Activated CD4-positive, alpha-beta T cell treated with anti-CD3 and anti-CD28 coated beads, Interleukin-2, amount 50 U/mL, for 16 hours (primary cell): ENCODE results near the gene NPHP4.
"Not testable (repeated sequence)": the region's sequence is repeated elsewhere in the genome, so short reads cannot be mapped to it uniquely, and the experiment has no call there.

Experiments used
- DNase-seq: peaks from one replicate; pipeline ENCODE4 v3.0.0-alpha.2; 2020

NPHP4 gene

DNA sequence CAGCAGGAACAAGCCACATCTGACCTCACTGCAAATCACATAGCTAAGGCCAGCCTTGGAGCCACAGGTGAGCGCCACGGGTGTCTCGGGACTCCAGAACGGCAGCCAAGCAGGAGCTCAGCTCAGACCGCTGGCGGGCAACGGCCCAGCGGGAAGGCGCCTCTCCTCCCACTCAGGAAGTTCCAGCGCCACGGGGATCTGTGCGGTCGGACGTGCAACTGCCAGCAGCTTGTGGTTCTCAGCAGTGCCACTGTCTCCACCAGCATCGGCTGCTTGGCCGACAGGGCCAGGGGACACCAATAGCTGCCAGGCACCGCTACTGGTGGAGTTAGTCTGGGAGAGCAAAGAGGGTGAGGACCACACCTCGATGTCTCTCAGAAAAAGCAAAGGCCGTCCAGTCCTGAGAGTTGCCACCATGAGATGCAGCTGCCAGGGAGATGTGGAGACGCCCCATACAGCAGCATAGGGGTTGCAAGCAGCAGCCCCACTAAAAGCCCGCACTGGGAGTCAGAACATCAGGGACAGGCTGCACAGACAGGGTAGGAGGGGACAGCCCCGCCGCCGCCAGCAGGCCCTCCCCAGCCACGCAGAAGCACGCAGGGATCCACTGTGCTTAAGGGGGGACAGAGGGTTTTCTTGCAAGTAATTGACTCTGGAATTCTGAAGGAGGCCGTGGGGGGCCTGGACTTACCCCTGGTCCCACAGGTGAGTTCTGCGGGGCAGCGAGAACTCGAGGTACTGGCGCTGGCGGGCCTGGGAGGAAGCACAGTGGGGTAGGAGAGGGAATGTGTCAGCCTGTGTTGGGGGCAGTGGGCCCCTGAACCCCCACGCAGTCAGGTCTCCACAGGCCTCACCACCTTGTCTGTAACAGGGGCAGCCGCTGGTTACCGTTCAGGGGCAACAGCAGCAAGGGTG, 83.5 kb downstream of the NPHP4 start:
- no peak for DNase-seq

DNA sequence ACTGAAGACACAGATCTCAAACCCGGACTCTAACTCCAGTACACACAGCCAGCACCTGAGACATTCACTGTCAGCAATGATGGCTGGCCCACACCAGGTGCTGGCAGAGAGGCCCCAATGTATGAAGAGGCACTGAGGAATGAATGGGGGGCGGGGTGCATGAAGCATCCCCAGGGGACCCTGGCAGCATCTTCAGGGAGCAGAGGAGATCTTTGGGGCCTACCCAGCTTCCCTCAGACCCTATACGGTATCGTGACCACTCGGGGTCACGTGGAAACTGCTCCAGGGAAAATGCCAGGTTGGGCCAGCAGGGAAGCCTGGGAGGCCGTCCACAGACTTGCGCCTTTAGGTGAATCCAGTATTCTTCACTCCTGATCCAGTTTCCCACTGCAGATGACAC, 84.3 kb downstream of the NPHP4 start:
- no peak for DNase-seq

DNA sequence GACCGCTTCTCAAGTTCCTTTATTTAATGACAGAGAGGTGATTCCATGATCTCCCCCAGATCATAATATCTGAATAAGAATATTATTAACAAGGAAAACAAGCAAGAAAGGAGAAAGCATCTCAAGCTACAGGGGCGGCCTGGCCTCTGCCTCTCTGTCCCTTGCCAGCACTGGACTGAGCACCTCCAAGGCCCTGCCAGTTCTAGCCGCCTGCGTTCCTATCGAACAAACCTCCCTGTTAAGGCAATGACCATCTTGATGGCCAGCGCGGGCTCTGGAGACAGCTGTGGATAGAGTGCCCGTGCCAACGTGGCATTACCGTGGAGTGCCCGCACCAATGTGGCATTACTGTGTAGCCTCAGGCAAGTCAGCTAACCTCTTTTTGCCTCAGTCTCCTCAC, 84.8 kb downstream of the NPHP4 start:
- DNase-seq = no peak

DNA sequence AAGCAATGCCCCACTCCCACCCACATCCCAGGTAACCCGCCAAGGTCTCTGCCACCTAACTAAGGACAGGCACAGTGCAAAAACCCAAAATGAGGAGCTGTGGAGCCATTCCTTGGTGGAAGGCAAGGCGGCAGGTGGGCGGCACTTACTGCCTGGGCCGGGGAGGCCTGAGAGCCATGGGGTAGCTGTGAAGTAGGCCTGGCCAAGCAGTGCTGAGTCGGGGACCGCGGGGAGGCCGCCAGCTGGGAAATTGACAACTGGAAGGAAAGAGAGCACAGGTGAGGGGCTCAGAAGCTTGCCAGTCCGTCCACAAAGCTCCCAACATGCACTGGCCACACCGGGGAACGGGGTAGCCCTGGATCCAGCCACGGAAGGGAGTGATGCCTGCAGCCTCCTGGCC, 85.3 kb downstream of the NPHP4 start:
- no peak for DNase-seq

DNA sequence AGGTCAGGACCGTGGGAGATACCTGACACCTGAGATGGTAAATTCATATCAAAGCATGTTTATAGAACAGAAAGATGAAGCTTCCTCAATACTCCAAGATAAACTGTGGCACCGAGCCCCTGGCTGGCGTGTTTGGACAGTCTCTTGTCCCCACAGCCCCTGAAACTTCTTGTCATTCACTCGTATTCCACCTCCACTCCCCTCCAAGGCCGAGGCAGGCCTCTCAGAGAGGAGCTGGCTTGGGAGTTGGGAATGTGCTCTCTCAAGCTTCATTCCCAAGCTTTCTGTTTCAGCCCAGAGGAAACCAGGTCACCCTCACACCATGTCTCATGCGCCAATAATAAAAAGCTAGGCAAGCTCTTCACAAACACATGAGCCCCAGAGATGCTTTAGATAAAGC, 86.1 kb downstream of the NPHP4 start:
- no peak for DNase-seq

DNA sequence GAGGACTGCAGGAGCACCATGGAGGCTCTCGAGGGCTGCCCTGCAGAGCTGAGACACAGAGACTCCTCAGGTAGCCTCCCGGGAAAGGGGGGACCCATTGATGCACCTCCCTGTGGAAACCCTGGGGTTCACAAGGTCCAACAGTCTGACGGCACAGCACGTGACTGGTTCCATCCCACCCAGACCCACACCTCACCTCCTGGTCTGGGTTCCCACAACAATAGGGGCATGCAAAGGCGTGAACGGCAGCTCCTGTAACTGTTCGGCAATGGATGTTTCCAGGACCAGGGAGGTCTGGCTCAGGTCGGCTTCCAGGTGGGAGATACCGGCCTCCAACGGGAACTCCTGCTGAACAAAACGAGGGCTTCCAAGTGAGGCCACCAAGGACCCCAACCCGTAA, 86.8 kb downstream of the NPHP4 start:
- DNase-seq = no peak

DNA sequence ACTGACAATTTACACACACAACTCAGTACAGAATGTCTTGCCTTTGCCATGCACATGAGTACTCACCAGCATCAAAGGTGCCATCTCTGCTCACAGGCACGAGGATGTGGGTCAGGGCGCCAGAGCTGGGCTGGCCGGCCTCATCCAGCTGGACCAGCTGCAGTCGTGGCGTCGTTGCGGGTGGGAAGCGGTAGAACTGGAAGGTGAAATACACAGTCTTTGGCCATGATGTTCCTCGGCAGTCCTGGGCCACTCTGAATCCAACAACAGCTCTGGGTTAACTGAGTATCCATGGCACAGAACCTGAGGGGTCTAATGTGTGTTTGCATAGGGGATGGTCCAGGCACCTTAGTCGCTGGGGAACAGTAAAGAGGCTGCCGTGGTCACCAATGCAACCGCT, 87.7 kb downstream of the NPHP4 start:
- no peak for DNase-seq

DNA sequence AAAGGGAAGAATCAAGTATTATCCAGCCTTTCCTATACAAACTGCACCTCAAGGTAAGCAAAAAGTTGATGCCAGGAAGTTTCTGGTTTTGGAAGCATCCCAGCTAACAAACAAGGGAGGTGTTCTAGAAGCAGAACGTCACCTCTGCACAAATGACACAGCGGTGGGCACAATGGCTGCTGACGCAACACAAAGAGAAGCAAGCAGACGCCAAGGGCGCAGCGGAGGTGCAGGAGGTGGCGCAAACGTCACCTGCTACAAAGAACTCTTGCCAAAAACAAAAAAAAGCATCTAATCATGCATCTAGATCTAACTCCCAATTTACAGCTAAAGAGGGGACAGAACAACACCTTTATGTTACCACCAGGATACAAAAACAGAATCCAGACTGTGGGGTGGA, 88.5 kb downstream of the NPHP4 start:
- DNase-seq = no peak

DNA sequence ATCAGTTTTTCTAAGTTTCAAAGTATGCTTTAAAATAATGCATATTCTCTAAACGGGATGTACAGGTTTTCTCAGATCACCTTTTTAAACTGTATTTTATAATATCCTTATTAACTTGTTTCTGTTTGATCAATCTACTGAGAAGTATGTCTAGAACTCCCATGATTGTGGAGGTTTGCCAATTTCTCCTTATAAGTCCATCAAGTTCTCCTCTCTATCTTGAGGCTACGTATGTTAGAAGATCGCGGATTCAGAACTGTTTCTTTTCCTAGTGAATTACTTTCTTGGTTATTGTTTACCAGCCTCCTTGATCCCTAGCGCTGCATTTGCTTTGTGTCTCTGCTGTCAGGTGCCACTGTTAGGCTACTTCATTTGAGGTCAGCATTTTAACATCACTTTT, 89.2 kb downstream of the NPHP4 start:
- no peak for DNase-seq

DNA sequence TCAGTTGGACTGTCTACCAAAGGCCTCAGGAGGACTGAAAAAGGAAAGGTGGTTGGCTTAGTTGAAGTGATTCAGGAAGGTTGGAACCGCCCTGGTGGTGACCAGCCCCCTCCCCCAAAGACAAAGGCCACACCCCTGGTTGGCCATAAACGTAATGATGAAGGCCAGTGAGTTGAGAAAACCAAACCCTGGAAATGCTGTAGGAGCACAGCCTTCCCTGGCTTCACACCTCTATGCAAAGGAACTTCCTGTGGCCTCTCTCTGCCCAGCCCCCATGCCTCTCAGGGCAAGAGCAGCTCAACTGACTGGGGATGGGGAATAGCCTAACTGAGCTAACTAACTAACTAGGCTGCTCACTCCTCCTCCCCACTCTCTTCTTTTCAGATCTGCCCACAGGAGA, 90.4 kb downstream of the NPHP4 start:
- no peak for DNase-seq

DNA sequence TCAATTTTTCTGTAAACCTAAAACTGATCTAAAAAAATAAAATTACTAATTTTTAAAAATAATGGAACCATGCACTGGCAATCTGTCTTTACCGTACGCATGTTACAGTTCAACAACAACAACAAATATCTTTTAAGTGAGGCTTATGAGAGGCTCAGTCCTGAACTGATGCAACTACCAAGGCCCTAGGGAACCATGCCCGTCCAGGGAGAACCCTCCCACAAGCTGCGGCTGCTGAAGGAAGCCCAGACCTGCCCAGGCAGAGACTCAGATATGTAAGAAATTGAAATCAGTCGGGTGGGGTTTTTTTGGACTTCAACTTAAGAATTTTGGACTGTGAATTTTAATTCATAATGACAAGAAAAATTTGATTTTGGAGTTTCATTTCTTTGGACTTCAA, 91.1 kb downstream of the NPHP4 start:
- DNase-seq = no peak

DNA sequence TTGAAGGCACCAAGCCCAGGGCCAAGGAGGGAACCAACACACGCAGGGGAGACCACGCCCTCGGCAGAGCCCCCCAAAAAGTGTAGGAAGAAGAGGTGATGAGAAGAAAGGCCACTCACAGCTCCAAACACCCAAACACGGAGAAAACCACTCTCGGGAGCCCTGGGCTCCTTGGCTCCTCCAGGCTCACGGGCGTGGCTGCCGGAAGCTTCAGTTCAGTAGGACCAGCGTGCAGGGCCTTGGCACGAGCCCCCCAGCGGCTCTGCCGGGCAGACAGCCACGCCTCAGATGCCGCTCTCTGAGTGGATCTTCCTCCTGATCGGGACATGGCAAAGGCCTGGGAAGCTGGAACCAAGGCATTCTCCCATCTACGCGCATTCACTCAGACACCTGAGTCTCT, 94.0 kb downstream of the NPHP4 start:
- DNase-seq = no peak

DNA sequence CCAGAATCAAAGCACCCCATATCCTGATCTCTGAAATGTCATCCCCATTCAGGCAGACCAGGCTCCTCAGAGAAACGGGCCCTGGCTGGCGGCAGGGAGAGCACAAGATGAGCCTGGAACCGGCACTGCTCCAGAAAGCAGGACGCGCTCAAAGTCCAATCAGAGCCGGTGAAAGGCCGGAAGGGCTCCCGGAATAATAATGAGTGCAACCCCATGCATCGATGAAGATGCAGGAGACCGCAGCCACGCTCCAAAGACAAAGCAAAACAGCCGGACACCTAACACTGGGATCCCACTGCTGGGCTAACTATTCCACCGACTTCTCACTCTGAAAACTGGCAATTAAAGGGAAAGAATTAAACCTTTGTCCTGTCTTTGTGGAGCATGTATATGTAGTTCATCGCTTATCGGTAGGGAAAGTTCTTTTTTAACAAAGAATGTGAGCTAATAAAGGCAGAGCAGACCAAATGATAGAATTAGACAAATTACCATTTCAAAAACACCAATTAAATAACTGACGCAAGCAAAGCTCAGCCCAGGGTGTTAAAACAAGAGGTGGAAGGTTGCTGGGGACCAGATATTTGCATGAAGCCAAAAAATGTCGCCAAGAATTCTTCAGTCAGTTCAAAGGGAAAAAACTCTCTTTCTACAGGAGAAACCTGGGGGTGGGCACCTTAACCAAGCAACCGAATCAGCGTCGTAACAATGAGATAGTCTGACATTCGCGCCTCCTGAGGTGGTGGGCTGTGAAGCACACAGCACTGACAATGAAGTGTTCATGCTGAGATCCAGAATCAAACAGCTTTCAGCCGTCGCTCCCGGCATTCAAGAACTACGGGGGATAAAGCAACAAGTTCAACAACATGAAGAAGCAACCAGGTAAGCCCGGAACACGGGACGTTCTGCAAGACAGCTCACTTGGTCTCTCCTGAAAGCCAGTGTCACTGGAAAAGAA, 95.2 kb downstream of the NPHP4 start:
- DNase-seq = no peak

DNA sequence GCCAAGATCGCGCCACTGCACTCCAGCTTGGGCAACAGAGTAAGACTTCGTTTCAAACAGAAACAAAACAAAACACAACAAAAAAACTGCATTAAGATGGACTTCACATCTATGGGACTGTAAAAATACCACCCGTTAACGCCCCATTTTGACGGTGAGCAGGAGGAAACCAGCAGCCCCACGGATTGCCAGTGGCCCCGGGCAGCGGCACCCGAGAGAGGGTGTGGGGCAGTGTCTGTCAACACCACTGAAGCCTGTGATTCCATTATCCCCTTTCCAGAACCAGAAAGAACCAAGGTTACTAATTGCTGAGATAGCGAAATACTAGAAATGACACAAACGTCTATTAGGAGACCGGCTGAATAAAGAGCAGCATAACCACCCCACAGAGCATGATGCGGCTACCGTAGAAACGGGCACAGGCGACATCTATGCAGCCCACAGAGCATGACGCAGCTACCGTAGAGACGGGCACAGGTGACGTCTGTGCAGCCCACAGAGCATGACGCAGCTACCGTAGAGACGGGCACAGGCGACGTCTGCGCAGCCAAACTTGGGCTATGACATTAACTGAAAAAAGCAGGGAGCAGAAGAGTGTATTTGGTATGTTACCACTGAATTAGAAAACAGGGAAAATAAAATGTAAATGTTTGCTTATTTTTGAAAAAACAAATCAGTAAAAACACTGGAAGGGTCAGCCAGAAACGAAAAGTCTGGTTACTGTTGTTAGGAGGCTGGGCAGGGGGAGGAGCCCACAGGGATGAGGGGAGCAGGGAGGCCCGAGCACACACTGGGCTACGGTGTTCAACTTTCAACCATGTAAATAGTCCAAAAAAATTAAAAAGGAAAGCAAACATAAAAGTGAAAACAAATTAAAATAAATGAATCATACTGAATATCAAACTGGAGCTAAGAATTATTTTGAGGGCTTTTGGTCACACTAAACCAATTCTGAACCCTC, 96.5 kb downstream of the NPHP4 start:
- DNase-seq = no peak

DNA sequence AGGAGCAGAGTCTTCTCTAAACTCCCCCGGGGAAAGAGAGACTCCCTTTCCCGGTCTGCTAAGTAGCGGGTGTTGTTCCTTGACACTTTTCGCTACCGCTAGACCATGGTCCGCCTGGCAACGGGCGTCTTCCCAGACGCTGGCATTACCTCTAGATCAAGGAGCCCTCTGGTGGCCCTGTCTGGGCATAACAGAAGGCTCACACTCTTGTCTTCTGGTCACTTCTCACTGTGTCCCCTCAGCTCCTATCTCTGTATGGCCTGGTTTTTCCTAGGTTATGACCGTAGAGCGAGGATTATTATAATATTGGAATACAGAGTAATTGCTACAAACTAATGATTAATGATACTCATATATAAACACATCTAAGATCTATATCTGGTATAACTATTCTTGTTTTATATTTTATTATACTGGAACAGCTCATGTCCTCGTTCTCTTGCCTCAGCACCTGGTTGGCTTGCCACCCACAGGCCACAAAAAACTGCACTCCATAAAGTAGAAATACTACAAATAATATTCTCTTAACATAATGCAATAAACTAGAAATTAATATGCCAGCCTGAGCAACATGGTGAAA, 98.4 kb downstream of the NPHP4 start:
- not testable (repeated sequence) for DNase-seq

DNA sequence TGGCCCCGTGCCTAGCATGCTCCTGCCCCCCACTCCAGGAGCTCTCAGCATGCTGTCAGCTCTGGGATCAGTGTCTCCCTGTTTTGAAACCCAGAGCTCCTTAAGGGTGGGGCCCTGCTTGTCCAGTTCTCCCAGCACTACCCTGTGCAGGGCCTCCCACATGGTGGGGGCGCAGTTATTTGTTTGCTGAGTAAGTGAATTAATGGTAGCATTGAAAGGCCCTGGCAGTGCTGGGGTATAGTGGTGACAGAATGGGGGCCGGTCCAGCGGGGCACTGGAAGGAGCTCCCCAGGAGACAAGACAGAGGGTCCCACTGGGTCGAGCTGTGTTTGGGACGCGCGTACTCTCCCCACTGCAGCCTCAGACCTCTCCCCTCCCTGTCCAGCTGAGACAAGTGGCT, 99.9 kb downstream of the NPHP4 start:
- no peak for DNase-seq

DNA sequence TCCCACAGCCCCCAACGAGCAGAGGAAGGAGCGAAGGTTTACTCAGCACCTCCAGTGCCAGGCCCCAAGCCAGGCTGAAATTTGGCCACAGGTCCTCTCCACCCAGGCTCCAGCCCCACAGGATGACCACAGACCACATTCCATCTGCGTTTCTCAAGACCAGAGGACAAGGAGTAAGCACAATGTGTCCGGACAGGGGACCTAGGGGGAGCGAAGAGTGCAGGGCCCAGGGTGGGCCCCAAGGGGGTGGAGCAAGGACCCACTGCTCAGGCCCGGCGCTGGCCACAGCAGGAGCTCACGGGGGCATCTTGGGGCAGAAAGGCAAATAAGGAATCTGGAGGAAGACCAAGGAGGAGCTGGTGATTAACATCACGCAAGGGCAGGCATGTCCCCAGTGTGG, 100.5 kb downstream of the NPHP4 start:
- no peak for DNase-seq

DNA sequence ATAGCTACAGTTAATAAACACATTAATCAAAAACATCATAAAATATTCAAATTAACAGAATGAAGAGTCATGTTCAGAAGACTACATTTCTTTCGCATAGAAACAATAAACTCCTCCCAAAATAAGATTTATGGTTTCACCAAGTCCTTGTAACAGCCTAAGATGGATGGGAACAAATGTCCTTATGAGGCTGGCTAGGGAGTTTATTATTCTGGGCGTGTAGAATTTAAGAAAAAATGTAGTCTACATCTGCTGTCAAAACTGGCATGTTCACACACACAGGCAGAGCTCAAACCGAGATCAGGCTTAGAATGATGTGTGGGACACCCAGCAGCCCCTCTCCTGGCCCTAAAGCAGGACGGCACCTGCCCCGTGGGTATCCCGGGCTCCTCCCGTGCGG, 101.1 kb downstream of the NPHP4 start:
- no peak for DNase-seq

DNA sequence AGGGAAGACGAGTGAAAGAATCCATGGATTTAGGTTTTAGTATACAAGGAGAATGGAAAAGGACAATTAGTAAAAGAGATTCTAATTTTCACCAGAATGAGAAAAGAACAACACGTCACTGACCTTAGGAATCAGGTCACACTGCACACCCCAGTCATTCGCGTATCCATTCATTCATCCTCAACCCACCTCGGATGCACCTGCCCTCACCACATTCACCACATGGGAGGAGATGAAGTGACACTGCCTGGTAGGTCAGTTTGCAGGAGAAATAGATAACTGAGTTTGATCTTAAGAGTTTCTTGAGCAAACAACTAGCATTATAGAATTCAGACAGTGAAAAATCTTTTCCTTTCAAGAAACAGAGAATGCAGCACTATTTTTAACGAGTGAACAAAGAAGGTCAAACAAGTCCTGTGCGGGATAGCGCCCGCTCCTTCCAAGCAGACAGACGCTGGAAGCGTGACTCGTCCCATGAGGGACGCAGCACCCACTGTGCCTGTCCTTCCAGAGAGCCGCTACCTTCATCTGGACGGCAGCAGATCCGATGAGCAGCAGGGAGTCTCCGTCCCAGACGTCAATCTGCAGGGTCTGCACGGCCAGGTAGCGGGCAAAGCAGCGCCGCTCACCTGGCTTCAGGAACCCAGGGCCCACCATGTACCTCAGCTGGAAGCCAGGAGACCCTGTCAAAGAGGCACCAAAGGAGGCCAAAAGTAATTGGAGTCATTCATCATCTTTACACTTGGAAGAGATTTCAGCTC, 101.7 kb downstream of the NPHP4 start:
- no peak for DNase-seq

DNA sequence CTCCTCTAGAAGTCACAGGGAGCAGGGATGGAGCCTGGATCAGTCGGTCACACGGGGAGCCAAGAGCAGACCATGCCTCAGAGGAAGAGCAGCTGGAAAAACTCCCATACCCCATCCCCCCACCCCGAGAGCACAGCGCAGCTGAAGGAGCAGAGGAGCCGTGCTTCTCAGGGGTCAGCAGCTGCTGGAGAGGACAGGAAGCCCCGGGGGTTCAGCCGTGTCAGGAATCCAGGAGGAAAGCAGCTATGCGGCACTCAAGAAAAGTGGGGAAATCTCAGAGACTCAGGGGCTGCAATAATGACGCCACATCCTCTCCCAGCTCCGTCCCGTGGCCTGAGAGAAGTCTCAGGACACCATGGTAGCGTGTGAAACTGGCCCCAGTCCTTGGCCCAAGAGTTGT, 102.3 kb downstream of the NPHP4 start:
- DNase-seq = no peak

DNA sequence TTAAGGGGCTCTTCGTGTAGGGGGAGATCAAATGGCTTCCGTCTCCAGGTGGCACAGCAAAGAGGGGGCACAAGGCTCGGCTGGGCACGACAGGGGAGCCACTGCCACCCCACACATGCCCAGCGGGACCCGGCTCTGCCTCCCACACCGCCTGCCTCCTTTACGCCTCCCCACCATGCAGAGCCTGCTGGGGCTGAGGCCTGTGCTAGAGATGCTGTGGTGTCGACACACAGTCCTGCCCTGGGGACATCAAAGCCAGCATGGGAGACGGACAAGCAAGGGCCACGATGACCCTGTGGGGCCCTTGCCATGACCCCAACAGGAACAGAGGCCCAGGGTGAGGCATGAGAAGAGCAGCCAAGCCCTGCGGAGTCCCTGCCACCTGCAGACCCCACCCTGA, 102.8 kb downstream of the NPHP4 start:
- DNase-seq = no peak
